Heart right ventricle (tissue), 16 donors: ENCODE measurements around the gene HHATL. TPM values are rescaled to one million over a fixed set of nuclear protein-coding genes. Genes with fewer than 3 reads are reported as not detected.
A peak's percentile ranks its signal among the peaks of the same experiment; 100 is the strongest.

Source experiments
- ATAC-seq, 8 donors: fragments of 200-7000 bp; cut with Tn5 transposase; one replicate each; pipeline ENCODE4 v1.9.1; 2020; ENCODE audit warnings: mild to moderate bottlenecking in 8 of 8, moderate library complexity in 8 of 8, moderate number of reproducible peaks in 1 of 8
- DNase-seq, 2 donors: peaks; one replicate each; pipeline ENCODE4 v3.0.0-alpha.2; 2020
- H3K27ac ChIP-seq, 10 donors: fragments of 200-600 bp; sonication (generic) in 2 of 10; one replicate each; pipeline versions ENCODE4 v1.5.0 to v1.8.0; 2020 to 2022; ENCODE audit warnings: mild to moderate bottlenecking in 3 of 10
- H3K27me3 ChIP-seq, 7 donors: fragments of 200-600 bp; one replicate each; pipeline ENCODE4 v1.8.0; 2021 to 2022; ENCODE audit warnings: mild to moderate bottlenecking in 2 of 7
- H3K36me3 ChIP-seq, 9 donors: fragments of 200-600 bp; sonication (generic) in 1 of 9; one replicate each; pipeline versions ENCODE4 v1.5.0 to v1.8.0; 2020 to 2022; ENCODE audit warnings: mild to moderate bottlenecking in 2 of 9
- H3K4me1 ChIP-seq, 9 donors: fragments of 200-600 bp; sonication (generic) in 1 of 9; one replicate each; pipeline versions ENCODE4 v1.5.0 to v1.8.0; 2020 to 2022; ENCODE audit warnings: mild to moderate bottlenecking in 4 of 9
- H3K4me3 ChIP-seq, 10 donors: fragments of 200-600 bp; sonication (generic) in 2 of 10; one replicate each; pipeline versions ENCODE4 v1.5.0 to v1.8.0; 2020 to 2022; ENCODE audit warnings: mild to moderate bottlenecking in 7 of 10, moderate library complexity in 2 of 10
- H3K9me3 ChIP-seq, 11 donors: fragments of 200-600 bp in 10 of 11; sonication (generic) in 2 of 11; one replicate each; pipeline versions ENCODE4 v1.5.0 to v1.8.0; 2013 to 2022; ENCODE audit warnings: mild to moderate bottlenecking in 2 of 11, control low read depth in 1 of 11, moderate library complexity in 1 of 11
- CTCF ChIP-seq, 9 donors: fragments of 200-600 bp; sonication (generic) in 2 of 9; IDR thresholded peaks; one replicate each; pipeline versions ENCODE4 v1.5.0 to v1.8.0; 2021 to 2022; ENCODE audit warnings: antibody characterized with exemption in 9 of 9, mild to moderate bottlenecking in 5 of 9, moderate library complexity in 1 of 9
- WGBS, 2 donors: extraction: QIAGEN DNeasy Blood & Tissue Kit; methylation state at CpG; one replicate each; pipeline ENCODE4 v1.1.7; 2013; ENCODE audit warnings: inconsistent platforms in 1 of 2; 5-methylcytosine and 5-hydroxymethylcytosine counted together
- intact Hi-C, 10 donors: fragments of 100-400 bp; cut with DNase I; formaldehyde crosslinking; loops; one replicate each; pipeline versions ENCODE4 v1.11.1 to v1.14.2; 2022
- polyA plus RNA-seq, 2 donors: library from polyadenylated mRNA; stranded (reverse); fragments of 200-250 nt; gene quantifications; one replicate each; pipeline ENCODE4 v1.2.3, GENCODE V29; 2013
- total RNA-seq, 10 donors: library from RNA; stranded (reverse); fragmentation: NEBNext Ultra II Directional in 3 of 10; extraction: Animal tissue kit (Norgen Biotek cat#: 25700) in 3 of 10; gene quantifications; one replicate each; pipeline versions ENCODE4 v1.2.1 to v1.2.4, GENCODE V29; 2021 to 2023
- donor health status: Arrhythmogenic right ventricular cardiomyopathy.
- donor health status: ischemic (EF 13 %, LVEDD 7.1; RV severe dilation, severe dysfunction).
- donor health status: healthy with polysubstance abuse.
- donor health status: DM: no; HTN: yes; CAD: no.
- donor health status: DM: no; HTN: no; CAD: no.
- donor health status: ischemic (EF 25% LVEDD 6.9; RV normal size, moderate dysfunction).
- donor health status: ischemic (EF 25% LVEDD 5.7; RV mildly dilated, moderate dysfunction).
- donor health status: healthy.
- donor health status: DM: yes; HTN: yes; CAD: no.
- donor health status: Ischemic cardiomyopathy.
- donor health status: ischemic (EF 35%, LVEDD 5.7; RV mildly dilated, moderate dysfunction).
- donor health status: nonischemic (EF 11% LVEDD 7.7; RV severe dilation, severe dysfunction).
- donor health status: DM: yes; HTN: yes; CAD: no.
- donor health status: PGD.
- donor health status: ischemic (EF 29% LVEDD 5.4; RV normal size, mild dysfunction).
- donor health status: nonischemic (EF 23%, LVEDD 6.1; RV moderate dilation, normal function).

The HHATL gene
- total and polyA plus RNA-seq, 12 donors = 332 to 2,035 (median 624) TPM

GRCh38 chr3:42735019-42735418 is 32.4 kb upstream of the HHATL start:
- intact Hi-C loops = no loop called here
- H3K27ac ChIP-seq = peak overlapping the region in 1 of 10 donors; percentile 77
- H3K9me3 ChIP-seq = no peaks in the 10 kb centered on the region
- no peak overlapping the region for H3K4me3 ChIP-seq
- H3K36me3 ChIP-seq = no peaks in the 10 kb centered on the region
- H3K4me1 ChIP-seq = peaks cover 2 to 36% (median 13%) of the 10 kb centered on the region in 9 donors
- DNase-seq (no peak), ATAC-seq (no peak)
- no peak for TF ChIP-seq CTCF (IDR thresholded peaks at IDR 0.05)
- H3K27me3 ChIP-seq = no peaks in the 10 kb centered on the region
- WGBS, 2 donors = 71% methylated on average over 8 of the region's 8 CpGs

GRCh38 chr3:42734263-42734860 is 31.8 kb upstream of the HHATL start:
- no peak for ATAC-seq
- Histone ChIP-seq H3K36me3 (no peaks in the 10 kb centered on the region), H3K27me3 (no peaks in the 10 kb centered on the region), H3K4me3 (no peak overlapping the region), H3K4me1 (peaks cover 2 to 39% (median 17%) of the 10 kb centered on the region in 9 donors), H3K27ac (peak overlapping the region in 1 of 10 donors; percentile 77), H3K9me3 (no peaks in the 10 kb centered on the region)
- intact Hi-C loops = no loop called here
- no peak for DNase-seq
- 86% methylated on average over 6 of the region's 6 CpGs for WGBS, 2 donors
- TF ChIP-seq CTCF (IDR thresholded peaks at IDR 0.05) = no peak

GRCh38 chr3:42733501-42734262 is 31.1 kb upstream of the HHATL start:
- Histone ChIP-seq H3K36me3 (no peaks in the 10 kb centered on the region), H3K27ac (peak overlapping the region in 3 of 10 donors; percentile 20 to 77 (median 34)), H3K27me3 (no peaks in the 10 kb centered on the region), H3K4me1 (peaks cover 0 to 37% (median 15%) of the 10 kb centered on the region in 9 donors), H3K9me3 (peaks cover 0 to 5% (median 0%) of the 10 kb centered on the region in 11 donors), H3K4me3 (no peak overlapping the region)
- TF ChIP-seq CTCF (IDR thresholded peaks at IDR 0.05) = no peak
- ATAC-seq = no peak
- intact Hi-C loops = no loop called here
- 85 to 88% methylated on average over 13 of the region's 13 CpGs for WGBS, 2 donors
- DNase-seq = no peak

GRCh38 chr3:42732829-42733459 is 30.3 kb upstream of the HHATL start:
- no peak for DNase-seq
- no peak for TF ChIP-seq CTCF (IDR thresholded peaks at IDR 0.05)
- H3K27me3 ChIP-seq = no peaks in the 10 kb centered on the region
- H3K9me3 ChIP-seq = peaks cover 0 to 5% (median 0%) of the 10 kb centered on the region in 11 donors
- peaks cover 0 to 41% (median 17%) of the 10 kb centered on the region in 9 donors for H3K4me1 ChIP-seq
- H3K27ac ChIP-seq = peak overlapping the region in 4 of 10 donors; percentile 10 to 83 (median 51)
- intact Hi-C loops = no loop called here
- 87 to 90% methylated on average over 9 of the region's 9 CpGs for WGBS, 2 donors
- H3K36me3 ChIP-seq = no peaks in the 10 kb centered on the region
- ATAC-seq = no peak
- H3K4me3 ChIP-seq = no peak overlapping the region
